Kidney tubule cell (primary cell): ENCODE measurements around the gene TARM1.
A peak's percentile ranks its signal among the peaks of the same experiment; 100 is the strongest.

Source experiments
- DNase-seq: peaks from one replicate; pipeline ENCODE4 v3.0.0-alpha.2; 2018; ENCODE audit warnings: low spot score

TARM1 gene

GRCh38 chr19:54030895-54031586 is 50.1 kb downstream of the TARM1 start:
- DNase-seq, result no peak

- peak; percentile 58 for DNase-seq
These were observed 51.2 kb downstream of the TARM1 start for GRCh38 chr19:54029930-54030490.

- no peak for DNase-seq
These were observed 51.9 kb downstream of the TARM1 start for GRCh38 chr19:54029301-54029700.

- no peak for DNase-seq
These were observed 54.5 kb downstream of the TARM1 start for GRCh38 chr19:54026656-54027055.

GRCh38 chr19:54024660-54025059 is 56.5 kb downstream of the TARM1 start:
- peak; percentile 14 for DNase-seq

- no peak for DNase-seq
These were observed 58.0 kb downstream of the TARM1 start for GRCh38 chr19:54023191-54023590.

- DNase-seq, result no peak
These were observed 59.2 kb downstream of the TARM1 start for GRCh38 chr19:54021932-54022331.

- no peak for DNase-seq
These were observed 59.8 kb downstream of the TARM1 start for GRCh38 chr19:54021363-54021762.
